GM18873 (cell line): ENCODE results near the gene ZNF521.

Experiments used
- ATAC-seq: cut with Tn5 transposase; IDR thresholded peaks from one replicate; pipeline ENCODE4 v1.9.1; 2021; ENCODE audit warnings: mild to moderate bottlenecking, moderate library complexity, moderate number of reproducible peaks; ENCODE audit not compliant: unreplicated experiment, low FRiP score

The ZNF521 gene

GRCh38 chr18:25093141-25093540, 258.8 kb downstream of the ZNF521 start:
- ATAC-seq = no peak

GRCh38 chr18:25089470-25089869, 262.5 kb downstream of the ZNF521 start:
- ATAC-seq = no peak

- ATAC-seq = no peak
Measured at GRCh38 chr18:25086876-25087275, 265.1 kb downstream of the ZNF521 start.

- no peak for ATAC-seq
Measured at GRCh38 chr18:25081001-25081400, 271.0 kb downstream of the ZNF521 start.

GRCh38 chr18:25080211-25080610, 271.8 kb downstream of the ZNF521 start:
- no peak for ATAC-seq

GRCh38 chr18:25077944-25078723, 273.8 kb downstream of the ZNF521 start:
- no peak for ATAC-seq

GRCh38 chr18:25077038-25077943, 274.7 kb downstream of the ZNF521 start:
- no peak for ATAC-seq

GRCh38 chr18:25075783-25076182, 276.2 kb downstream of the ZNF521 start:
- ATAC-seq = no peak

- no peak for ATAC-seq
Measured at GRCh38 chr18:25075331-25075730, 276.6 kb downstream of the ZNF521 start.

GRCh38 chr18:25074925-25075324, 277.0 kb downstream of the ZNF521 start:
- no peak for ATAC-seq

GRCh38 chr18:25072205-25072604, 279.8 kb downstream of the ZNF521 start:
- no peak for ATAC-seq

- no peak for ATAC-seq
Measured at GRCh38 chr18:25067275-25068025, 284.5 kb downstream of the ZNF521 start.

- ATAC-seq = no peak
Measured at GRCh38 chr18:25066516-25066915, 285.4 kb downstream of the ZNF521 start.

- no peak for ATAC-seq
Measured at GRCh38 chr18:25062720-25063119, 289.2 kb downstream of the ZNF521 start.

- no peak for ATAC-seq
Measured at GRCh38 chr18:25061395-25061794, 290.6 kb downstream of the ZNF521 start.

- no peak for ATAC-seq
Measured at GRCh38 chr18:25058521-25058920, 293.4 kb downstream of the ZNF521 start.

GRCh38 chr18:25057491-25058050, 294.4 kb downstream of the ZNF521 start:
- no peak for ATAC-seq

GRCh38 chr18:25056429-25056828, 295.5 kb downstream of the ZNF521 start:
- no peak for ATAC-seq

GRCh38 chr18:25055076-25055475, 296.9 kb downstream of the ZNF521 start:
- ATAC-seq = no peak

GRCh38 chr18:25053466-25053865, 298.5 kb downstream of the ZNF521 start:
- ATAC-seq = no peak
